H1 (cell line): Measurements from ENCODE around the gene RPP25L. TPM values are rescaled to one million over a fixed set of nuclear protein-coding genes. Genes with fewer than 3 reads are reported as not detected.

Source experiments
- GTF2F1 ChIP-seq: IDR thresholded peaks from 2 replicates; pipeline ENCODE4 v1.6.1; 2012; ENCODE audit warnings: low read depth, low read length, improper control_type of control experiment, borderline replicate concordance
- HDAC2 ChIP-seq, 2 experiments: fragments of 300-600 bp in 1 of 2; sonication (generic) in 1 of 2; IDR thresholded peaks; 2 replicates each; pipeline ENCODE4 v1.6.1; 2011 to 2012; ENCODE audit warnings: low read depth in 2 of 2, low read length in 2 of 2, mild to moderate bottlenecking in 2 of 2, moderate library complexity in 2 of 2, borderline replicate concordance in 1 of 2, inconsistent platforms in 1 of 2
- SP1 ChIP-seq: IDR thresholded peaks from 2 replicates; pipeline ENCODE4 v1.6.1; 2011; ENCODE audit warnings: low read depth, low read length
- polyA plus RNA-seq, 7 experiments: library from polyadenylated mRNA; depleted of rRNA in 3 of 7; stranded (reverse) in 5 of 7; unstranded in 2 of 7; fragments of >200 nt in 5 of 7; fragments of 200-250 nt in 2 of 7; gene quantifications; 1 replicate in 5 of 7; 2 replicates in 1 of 7; 4 replicates in 1 of 7; pipeline versions ENCODE4 v1.2.1 to v1.2.3, GENCODE V29; 2011 to 2013; ENCODE audit warnings: missing spikeins in 2 of 7, mixed read lengths in 2 of 7
- total RNA-seq: library from RNA; stranded (reverse); fragmentation: NEBNext Ultra II Directional; extraction: Animal tissue kit (Norgen Biotek cat#: 25700); gene quantifications from 2 replicates; pipeline ENCODE4 v1.2.1, GENCODE V29; 2021

RPP25L gene
- total and polyA plus RNA-seq, 2 of the 8 experiments (the other 6 are each of a cell fraction or from before 2014, with no cell fraction given) = 21.6 to 75.0 TPM

DNA sequence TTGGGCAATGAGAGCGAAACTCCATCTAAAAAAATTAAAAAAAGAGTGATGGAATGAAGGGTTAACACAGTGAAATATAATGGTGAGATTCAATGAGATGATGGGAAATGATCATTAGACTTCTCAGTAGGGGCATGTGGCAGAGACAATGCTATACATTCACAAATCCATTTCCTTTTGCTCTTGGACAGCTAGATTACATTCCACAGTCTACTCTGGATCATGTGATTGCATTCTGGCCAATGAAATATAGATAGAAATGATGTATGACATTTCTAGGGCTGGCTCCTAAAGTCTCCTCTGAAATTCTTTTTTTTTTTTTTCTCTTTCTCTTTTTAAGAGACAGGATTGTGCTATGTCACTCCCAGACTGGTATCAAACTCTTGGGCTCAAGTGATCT, 30.8 kb upstream of the RPP25L start (continued):
- TF ChIP-seq HDAC2 (IDR thresholded peaks at IDR 0.05; ENCODE audit: borderline replicate concordance in 1 of 2, low read depth in 2 of 2, low read length in 2 of 2) (no peak), SP1 (no peak), GTF2F1 (no peak)
